ENCODE results near the gene EGF.

DNA sequence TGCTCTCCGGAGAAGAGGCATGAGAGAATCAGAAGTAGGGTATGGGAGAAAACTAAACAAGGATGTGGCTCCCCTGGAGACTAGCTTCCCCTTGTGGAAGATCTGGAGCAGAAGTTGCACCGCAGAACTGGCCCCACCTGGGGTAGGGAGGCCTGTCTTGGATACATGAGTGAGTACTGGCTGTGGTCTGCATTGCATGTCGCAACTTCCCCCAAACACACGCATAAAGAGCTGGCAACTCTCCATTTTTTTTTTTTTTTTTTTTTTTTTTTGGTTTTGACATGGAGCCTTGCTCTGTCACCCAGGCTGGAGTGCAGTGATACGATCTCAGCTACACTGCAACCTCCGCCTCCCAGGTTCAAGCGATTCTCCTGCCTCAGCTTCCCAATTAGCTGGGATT is 119.9 kb downstream of the EGF start:
- no peak; the same call in 1 of the 2 replicates for TF ChIP-seq POLR2AphosphoS5 (IDR thresholded peaks at IDR 0.05; ENCODE audit: borderline replicate concordance, low read depth, low read length)
- TF ChIP-seq EZH2 (IDR thresholded peaks at IDR 0.05) = no peak
- TF ChIP-seq FOXP2 (optimal IDR thresholded peaks at IDR 0.05; ENCODE audit: control extremely low read depth, extremely low read length, insufficient read depth) = no peak

Measured in SK-N-MC (cell line).